Large intestine (tissue), 3 donors: Measurements from ENCODE around the gene LUC7L3. TPM values are rescaled to one million over a fixed set of nuclear protein-coding genes. Genes with fewer than 3 reads are reported as not detected.
"Not testable (repeated sequence)": the region's sequence is repeated elsewhere in the genome, so short reads cannot be mapped to it uniquely, and the experiment has no call there.

ENCODE experiments used
- DNase-seq, 2 donors: peaks; one replicate each; pipeline versions ENCODE4 v3.0.0 to v3.0.0-alpha.2; 2013
- H3K27ac ChIP-seq: one replicate; pipeline ENCODE4 v1.5.1; 2013; ENCODE audit warnings: low read length
- H3K27me3 ChIP-seq: 2 replicates; pipeline ENCODE4 v1.6.1; 2013; ENCODE audit warnings: low read length; ENCODE audit not compliant: control insufficient read depth, insufficient read depth
- H3K36me3 ChIP-seq: 2 replicates; pipeline ENCODE4 v1.6.1; 2013; ENCODE audit warnings: low read length; ENCODE audit not compliant: control insufficient read depth, insufficient read depth
- H3K4me1 ChIP-seq: one replicate; pipeline ENCODE4 v1.6.1; 2013; ENCODE audit warnings: low read length; ENCODE audit not compliant: control insufficient read depth, insufficient read depth
- H3K4me3 ChIP-seq: one replicate; pipeline ENCODE4 v1.5.1; 2013; ENCODE audit warnings: low read length
- H3K9me3 ChIP-seq: one replicate; pipeline ENCODE4 v1.6.1; 2013; ENCODE audit warnings: mild to moderate bottlenecking, low read depth, low read length, moderate library complexity; ENCODE audit not compliant: control insufficient read depth
- WGBS: methylation state at CpG from one replicate; pipeline ENCODE4 v1.1.5; 2013; ENCODE audit warnings: low lambda C conversion rate; ENCODE audit not compliant: insufficient coverage; 5-methylcytosine and 5-hydroxymethylcytosine counted together
- polyA plus RNA-seq: library from polyadenylated mRNA; unstranded; fragments of 120-200 nt; gene quantifications from one replicate; pipeline ENCODE4 v1.2.1, GENCODE V29; 2013

Gene LUC7L3
- polyA plus RNA-seq, 1 donor = 273 TPM

- H3K27me3 ChIP-seq = no peaks in the 10 kb centered on the region
- no peak overlapping the region for H3K27ac ChIP-seq
- WGBS = 100% methylated on average over 1 of the region's 5 CpGs
- no peak for DNase-seq
- H3K9me3 ChIP-seq = no peaks in the 10 kb centered on the region
- H3K4me3 ChIP-seq = no peak overlapping the region
- peaks cover 29% of the 10 kb centered on the region for H3K36me3 ChIP-seq
- peaks cover 23% of the 10 kb centered on the region for H3K4me1 ChIP-seq
Measured at GRCh38 chr17:50680126-50680525, 39.3 kb upstream of the LUC7L3 start.

- peaks cover 25% of the 10 kb centered on the region for H3K36me3 ChIP-seq
- H3K27me3 ChIP-seq, H3K27ac ChIP-seq, DNase-seq, H3K9me3 ChIP-seq, H3K4me3 ChIP-seq: not testable (repeated sequence)
- H3K4me1 ChIP-seq = peaks cover 28% of the 10 kb centered on the region
- WGBS = no CpG with 5 or more reads among the region's 12 CpGs
Measured at GRCh38 chr17:50680543-50681262, 38.7 kb upstream of the LUC7L3 start.

- H3K9me3 ChIP-seq = no peaks in the 10 kb centered on the region
- H3K36me3 ChIP-seq = peaks cover 18% of the 10 kb centered on the region
- H3K27me3 ChIP-seq = no peaks in the 10 kb centered on the region
- H3K4me3 ChIP-seq = no peak overlapping the region
- no peak overlapping the region for H3K27ac ChIP-seq
- H3K4me1 ChIP-seq = peaks cover 36% of the 10 kb centered on the region
- 40% methylated on average over 6 of the region's 27 CpGs for WGBS
- peak in 1 of 2 donors; percentile 74 for DNase-seq
Measured at GRCh38 chr17:50681263-50682200, 37.9 kb upstream of the LUC7L3 start.

- H3K36me3 ChIP-seq = peaks cover 15% of the 10 kb centered on the region
- DNase-seq = no peak
- no peak overlapping the region for H3K4me3 ChIP-seq
- H3K27me3 ChIP-seq = no peaks in the 10 kb centered on the region
- no peaks in the 10 kb centered on the region for H3K9me3 ChIP-seq
- WGBS = no CpG with 5 or more reads among the region's 3 CpGs
- H3K4me1 ChIP-seq = peaks cover 44% of the 10 kb centered on the region
- H3K27ac ChIP-seq = no peak overlapping the region
Measured at GRCh38 chr17:50682441-50682840, 37.0 kb upstream of the LUC7L3 start.

- no peaks in the 10 kb centered on the region for H3K9me3 ChIP-seq
- WGBS = no CpG with 5 or more reads among the region's 3 CpGs
- peaks cover 47% of the 10 kb centered on the region for H3K4me1 ChIP-seq
- peaks cover 10% of the 10 kb centered on the region for H3K36me3 ChIP-seq
- H3K4me3 ChIP-seq = no peak overlapping the region
- DNase-seq = no peak
- H3K27me3 ChIP-seq = no peaks in the 10 kb centered on the region
- H3K27ac ChIP-seq = no peak overlapping the region
Measured at GRCh38 chr17:50682938-50683337, 36.5 kb upstream of the LUC7L3 start.

- no peak overlapping the region for H3K4me3 ChIP-seq
- peaks cover 6% of the 10 kb centered on the region for H3K36me3 ChIP-seq
- WGBS = no CpG with 5 or more reads among the region's 28 CpGs
- peak overlapping the region; percentile 94 for H3K27ac ChIP-seq
- H3K4me1 ChIP-seq = peaks cover 54% of the 10 kb centered on the region
- no peak for DNase-seq
- no peaks in the 10 kb centered on the region for H3K9me3 ChIP-seq
- H3K27me3 ChIP-seq = no peaks in the 10 kb centered on the region
Measured at GRCh38 chr17:50683434-50684287, 35.7 kb upstream of the LUC7L3 start.

- Histone ChIP-seq H3K4me1 (peaks cover 59% of the 10 kb centered on the region), H3K27ac (peak overlapping the region; percentile 94), H3K9me3 (no peaks in the 10 kb centered on the region)
Measured at GRCh38 chr17:50684288-50684611, 35.2 kb upstream of the LUC7L3 start.

GRCh38 chr17:50684612-50685333 is 34.6 kb upstream of the LUC7L3 start:
- no peak overlapping the region for H3K4me3 ChIP-seq
- H3K9me3 ChIP-seq = no peaks in the 10 kb centered on the region
- H3K27me3 ChIP-seq = no peaks in the 10 kb centered on the region
- H3K27ac ChIP-seq = peak overlapping the region; percentile 94
- peaks cover 64% of the 10 kb centered on the region for H3K4me1 ChIP-seq
- WGBS = no CpG with 5 or more reads among the region's 15 CpGs
- DNase-seq = peak; percentile 76 to 91
- peaks cover 2% of the 10 kb centered on the region for H3K36me3 ChIP-seq

More at GRCh38 chr17:50684288-50684611, 35.2 kb upstream of the LUC7L3 start:
- H3K4me3 ChIP-seq = no peak overlapping the region
- no peak for DNase-seq
- H3K36me3 ChIP-seq = peaks cover 6% of the 10 kb centered on the region
- no peaks in the 10 kb centered on the region for H3K27me3 ChIP-seq
- 80% methylated on average over 2 of the region's 5 CpGs for WGBS

- Histone ChIP-seq H3K27me3 (no peaks in the 10 kb centered on the region), H3K9me3 (no peaks in the 10 kb centered on the region), H3K4me1 (peaks cover 70% of the 10 kb centered on the region), H3K4me3 (no peak overlapping the region), H3K36me3 (no peaks in the 10 kb centered on the region), H3K27ac (peak overlapping the region; percentile 94)
- no peak for DNase-seq
- 100% methylated on average over 1 of the region's 1 CpG for WGBS
Measured at GRCh38 chr17:50685334-50685665, 34.1 kb upstream of the LUC7L3 start.
